Upper lobe of right lung (tissue), 1 donor: ENCODE results near the gene PODNL1. TPM values are rescaled to one million over a fixed set of nuclear protein-coding genes. Genes with fewer than 3 reads are reported as not detected.

ENCODE experiments used
- ATAC-seq: fragments of 200-7000 bp; cut with Tn5 transposase; one replicate; pipeline ENCODE4 v1.9.1; 2020; ENCODE audit warnings: mild to moderate bottlenecking, moderate library complexity
- DNase-seq: peaks from one replicate; pipeline ENCODE4 v3.0.0-alpha.2; 2020
- H3K27ac ChIP-seq: fragments of 200-600 bp; one replicate; pipeline ENCODE4 v1.8.0; 2022
- H3K27me3 ChIP-seq: fragments of 200-600 bp; one replicate; pipeline ENCODE4 v1.8.0; 2022; ENCODE audit warnings: mild to moderate bottlenecking
- H3K36me3 ChIP-seq: fragments of 200-600 bp; one replicate; pipeline ENCODE4 v1.8.0; 2022
- H3K4me1 ChIP-seq: fragments of 200-600 bp; one replicate; pipeline ENCODE4 v1.8.0; 2022
- H3K4me3 ChIP-seq: fragments of 200-600 bp; one replicate; pipeline ENCODE4 v1.8.0; 2022; ENCODE audit warnings: mild to moderate bottlenecking
- H3K9me3 ChIP-seq: fragments of 200-600 bp; one replicate; pipeline ENCODE4 v1.8.0; 2022
- CTCF ChIP-seq: fragments of 200-600 bp; IDR thresholded peaks from one replicate; pipeline ENCODE4 v1.8.0; 2022; ENCODE audit warnings: antibody characterized with exemption
- intact Hi-C: fragments of 100-400 bp; cut with DNase I; formaldehyde crosslinking; loops from one replicate; pipeline ENCODE4 v1.11.0; 2022
- total RNA-seq: library from RNA; stranded (reverse); fragmentation: NEBNext Ultra II Directional; extraction: Animal tissue kit (Norgen Biotek cat#: 25700); gene quantifications from one replicate; pipeline ENCODE4 v1.2.1, GENCODE V29; 2021
- donor health status: DM: no; HTN: yes; CAD: no; lungs with severe emphysema.

Gene PODNL1
- total RNA-seq, 1 donor from 2014 or later, result 2.8 TPM

GRCh38 chr19:13966684-13967128, 28.5 kb upstream of the PODNL1 start:
- Histone ChIP-seq H3K36me3 (peaks cover 56% of the 10 kb centered on the region), H3K9me3 (no peaks in the 10 kb centered on the region), H3K27ac (no peak overlapping the region), H3K4me3 (no peak overlapping the region), H3K27me3 (no peaks in the 10 kb centered on the region), H3K4me1 (no peaks in the 10 kb centered on the region)
- no peak for TF ChIP-seq CTCF
- ATAC-seq (no peak), DNase-seq (no peak)
- intact Hi-C loops, result no loop called here

GRCh38 chr19:13965926-13966683, 27.9 kb upstream of the PODNL1 start:
- no peaks in the 10 kb centered on the region for H3K27me3 ChIP-seq
- H3K9me3 ChIP-seq, result no peaks in the 10 kb centered on the region
- TF ChIP-seq CTCF, result no peak
- H3K36me3 ChIP-seq, result peaks cover 55% of the 10 kb centered on the region
- ATAC-seq, result no peak
- DNase-seq, result no peak
- no peaks in the 10 kb centered on the region for H3K4me1 ChIP-seq
- intact Hi-C loops, result no loop called here
- H3K27ac ChIP-seq, result no peak overlapping the region
- no peak overlapping the region for H3K4me3 ChIP-seq

- Histone ChIP-seq H3K4me3 (no peak overlapping the region), H3K27ac (no peak overlapping the region), H3K9me3 (no peaks in the 10 kb centered on the region), H3K36me3 (peaks cover 62% of the 10 kb centered on the region), H3K27me3 (no peaks in the 10 kb centered on the region), H3K4me1 (no peaks in the 10 kb centered on the region)
- ATAC-seq, result no peak
- intact Hi-C loops, result no loop called here
- no peak for TF ChIP-seq CTCF
- no peak for DNase-seq
Measured at GRCh38 chr19:13965377-13965896, 27.2 kb upstream of the PODNL1 start.

GRCh38 chr19:13964776-13965175, 26.6 kb upstream of the PODNL1 start:
- no peak for TF ChIP-seq CTCF
- intact Hi-C loops, result no loop called here

GRCh38 chr19:13963603-13964105, 25.4 kb upstream of the PODNL1 start:
- Histone ChIP-seq H3K27ac (no peak overlapping the region), H3K27me3 (no peaks in the 10 kb centered on the region), H3K4me1 (no peaks in the 10 kb centered on the region), H3K36me3 (peaks cover 60% of the 10 kb centered on the region), H3K4me3 (no peak overlapping the region), H3K9me3 (no peaks in the 10 kb centered on the region)
- intact Hi-C loops, result no loop called here
- no peak for DNase-seq
- TF ChIP-seq CTCF, result no peak
- no peak for ATAC-seq

More at GRCh38 chr19:13964776-13965175, 26.6 kb upstream of the PODNL1 start:
- Histone ChIP-seq H3K4me3 (no peak overlapping the region), H3K4me1 (no peaks in the 10 kb centered on the region), H3K27ac (no peak overlapping the region), H3K9me3 (no peaks in the 10 kb centered on the region), H3K27me3 (no peaks in the 10 kb centered on the region), H3K36me3 (peaks cover 62% of the 10 kb centered on the region)
- no peak for ATAC-seq
- no peak for DNase-seq
